Measurements from ENCODE around the gene IL1RAP.

The IL1RAP gene

DNA sequence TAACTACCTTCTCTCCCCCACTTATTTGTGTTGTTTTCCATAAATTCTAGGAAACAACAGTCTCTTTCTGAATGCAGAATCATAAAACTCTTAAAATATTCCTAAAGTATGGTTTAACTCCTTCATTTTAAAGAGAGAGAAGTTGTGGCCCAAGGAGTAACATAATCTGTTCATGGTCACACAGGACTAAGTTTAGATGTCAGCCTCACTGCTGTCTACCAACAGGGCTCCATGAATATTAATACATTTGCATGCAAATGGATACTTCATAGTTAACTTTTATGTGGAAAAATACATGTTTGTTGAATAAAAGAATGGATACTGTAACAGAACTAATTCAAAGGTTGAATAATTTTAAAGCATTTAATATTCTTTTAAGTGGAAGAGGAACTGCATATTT is 18.5 kb upstream of the IL1RAP start:
- Histone ChIP-seq H3K4me2 (ENCODE audit: low read length) (no peak overlapping the region), H3K27me3 (ENCODE audit: control insufficient read depth, insufficient read depth, low read length) (no peaks in the 10 kb centered on the region), H3K9me3 (replicated peaks; ENCODE audit: low read length) (no peaks in the 10 kb centered on the region), H3K4me3 (ENCODE audit: low read length) (no peak overlapping the region), H3K4me1 (ENCODE audit: control insufficient read depth, insufficient read depth, low read length) (peaks cover 27% of the 10 kb centered on the region), H3K36me3 (ENCODE audit: insufficient read depth, low read length) (no peaks in the 10 kb centered on the region), H3K9ac (ENCODE audit: low read depth, low read length) (no peak overlapping the region)

- H3K4me3 ChIP-seq (ENCODE audit: low read length) = no peak overlapping the region
- H3K27me3 ChIP-seq (ENCODE audit: control insufficient read depth, insufficient read depth, low read length) = no peaks in the 10 kb centered on the region
- H3K9ac ChIP-seq (ENCODE audit: low read depth, low read length) = no peak overlapping the region
- no peak overlapping the region for H3K4me2 ChIP-seq (ENCODE audit: low read length)
- H3K9me3 ChIP-seq (replicated peaks; ENCODE audit: low read length) = no peaks in the 10 kb centered on the region
- no peaks in the 10 kb centered on the region for H3K36me3 ChIP-seq (ENCODE audit: insufficient read depth, low read length)
- H3K4me1 ChIP-seq (ENCODE audit: control insufficient read depth, insufficient read depth, low read length) = peaks cover 27% of the 10 kb centered on the region
Observed at GRCh38 chr3:190495796-190496195, 18.1 kb upstream of the IL1RAP start.

GRCh38 chr3:190496859-190497258 is 17.0 kb upstream of the IL1RAP start:
- Histone ChIP-seq H3K27me3 (ENCODE audit: control insufficient read depth, insufficient read depth, low read length) (no peaks in the 10 kb centered on the region), H3K36me3 (ENCODE audit: insufficient read depth, low read length) (no peaks in the 10 kb centered on the region), H3K4me1 (ENCODE audit: control insufficient read depth, insufficient read depth, low read length) (peaks cover 27% of the 10 kb centered on the region), H3K9ac (ENCODE audit: low read depth, low read length) (no peak overlapping the region), H3K4me3 (ENCODE audit: low read length) (no peak overlapping the region), H3K4me2 (ENCODE audit: low read length) (no peak overlapping the region), H3K9me3 (replicated peaks; ENCODE audit: low read length) (no peaks in the 10 kb centered on the region)

DNA sequence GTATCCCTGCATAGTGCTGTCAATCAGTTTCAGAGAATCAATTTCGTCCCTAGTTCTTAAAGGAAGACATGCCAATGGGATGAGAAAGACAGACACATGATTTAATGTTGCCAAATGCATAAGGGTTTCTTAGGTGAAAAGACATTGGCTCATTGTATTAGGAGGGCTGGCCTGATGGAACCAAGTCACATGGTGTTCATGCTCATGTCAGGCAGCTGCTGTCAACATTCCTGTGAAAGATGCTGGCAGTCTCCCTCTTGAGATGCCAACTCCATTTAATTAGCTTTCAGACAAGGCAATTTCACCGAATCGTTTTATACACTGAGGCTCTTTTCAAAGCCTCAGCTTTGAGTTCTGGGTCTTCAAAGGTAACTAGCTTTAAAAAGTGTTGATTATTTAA is 16.1 kb upstream of the IL1RAP start:
- Histone ChIP-seq H3K9me3 (replicated peaks; ENCODE audit: low read length) (no peaks in the 10 kb centered on the region), H3K4me3 (ENCODE audit: low read length) (no peak overlapping the region), H3K4me1 (ENCODE audit: control insufficient read depth, insufficient read depth, low read length) (peaks cover 27% of the 10 kb centered on the region), H3K9ac (ENCODE audit: low read depth, low read length) (no peak overlapping the region), H3K27me3 (ENCODE audit: control insufficient read depth, insufficient read depth, low read length) (no peaks in the 10 kb centered on the region), H3K36me3 (ENCODE audit: insufficient read depth, low read length) (no peaks in the 10 kb centered on the region), H3K4me2 (ENCODE audit: low read length) (no peak overlapping the region)

GRCh38 chr3:190498293-190498692 is 15.6 kb upstream of the IL1RAP start:
- H3K9me3 ChIP-seq (replicated peaks; ENCODE audit: low read length) = no peaks in the 10 kb centered on the region
- no peak overlapping the region for H3K4me2 ChIP-seq (ENCODE audit: low read length)
- no peaks in the 10 kb centered on the region for H3K36me3 ChIP-seq (ENCODE audit: insufficient read depth, low read length)
- no peak overlapping the region for H3K4me3 ChIP-seq (ENCODE audit: low read length)
- no peak overlapping the region for H3K9ac ChIP-seq (ENCODE audit: low read depth, low read length)
- H3K4me1 ChIP-seq (ENCODE audit: control insufficient read depth, insufficient read depth, low read length) = peaks cover 27% of the 10 kb centered on the region
- no peaks in the 10 kb centered on the region for H3K27me3 ChIP-seq (ENCODE audit: control insufficient read depth, insufficient read depth, low read length)

DNA sequence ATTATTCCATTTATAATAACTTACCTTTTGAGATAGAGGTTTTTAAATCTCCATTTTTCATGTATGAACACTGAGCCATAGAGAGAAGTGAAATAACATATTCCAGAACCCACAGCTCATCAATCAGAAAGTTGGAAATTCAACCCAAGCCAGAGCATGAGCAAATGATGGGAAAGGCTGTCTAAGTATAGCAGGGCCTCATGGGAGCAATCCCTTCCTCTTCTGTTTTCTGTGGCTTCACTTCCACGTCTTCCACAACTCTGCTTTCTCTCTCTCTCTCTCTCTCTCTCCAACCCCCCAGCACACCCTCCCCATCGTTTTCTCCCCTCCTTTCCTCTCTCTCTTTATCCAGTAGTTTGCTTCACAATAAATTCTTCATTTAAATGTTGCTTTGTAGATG is 14.8 kb upstream of the IL1RAP start:
- Histone ChIP-seq H3K4me1 (ENCODE audit: control insufficient read depth, insufficient read depth, low read length) (peaks cover 27% of the 10 kb centered on the region), H3K4me2 (ENCODE audit: low read length) (no peak overlapping the region), H3K9ac (ENCODE audit: low read depth, low read length) (no peak overlapping the region), H3K27me3 (ENCODE audit: control insufficient read depth, insufficient read depth, low read length) (no peaks in the 10 kb centered on the region), H3K4me3 (ENCODE audit: low read length) (no peak overlapping the region), H3K9me3 (replicated peaks; ENCODE audit: low read length) (no peaks in the 10 kb centered on the region), H3K36me3 (ENCODE audit: insufficient read depth, low read length) (no peaks in the 10 kb centered on the region)

DNA sequence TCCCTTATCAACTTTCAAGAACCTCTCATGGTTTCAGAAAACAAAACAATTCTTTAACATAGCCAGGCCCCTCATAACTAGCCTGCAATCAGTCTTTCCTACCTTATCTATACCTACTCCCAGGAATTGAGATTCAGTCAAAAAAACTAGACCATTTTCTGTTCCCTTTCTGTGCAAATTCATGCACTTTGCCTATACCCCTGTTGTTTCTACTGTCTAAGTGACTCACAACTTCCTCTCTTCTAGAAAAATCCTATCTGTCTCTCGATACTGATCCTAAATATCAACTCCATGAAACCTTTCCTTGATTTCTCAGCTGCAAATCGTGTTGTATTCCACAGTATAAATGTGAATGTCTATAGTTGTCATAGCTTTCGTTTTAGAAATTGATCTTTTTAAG is 10.9 kb upstream of the IL1RAP start:
- Histone ChIP-seq H3K4me1 (ENCODE audit: control insufficient read depth, insufficient read depth, low read length) (peaks cover 1% of the 10 kb centered on the region), H3K9me3 (replicated peaks; ENCODE audit: low read length) (no peaks in the 10 kb centered on the region), H3K4me2 (ENCODE audit: low read length) (no peak overlapping the region), H3K27me3 (ENCODE audit: control insufficient read depth, insufficient read depth, low read length) (no peaks in the 10 kb centered on the region), H3K36me3 (ENCODE audit: insufficient read depth, low read length) (no peaks in the 10 kb centered on the region), H3K9ac (ENCODE audit: low read depth, low read length) (no peak overlapping the region), H3K4me3 (ENCODE audit: low read length) (no peak overlapping the region)

DNA sequence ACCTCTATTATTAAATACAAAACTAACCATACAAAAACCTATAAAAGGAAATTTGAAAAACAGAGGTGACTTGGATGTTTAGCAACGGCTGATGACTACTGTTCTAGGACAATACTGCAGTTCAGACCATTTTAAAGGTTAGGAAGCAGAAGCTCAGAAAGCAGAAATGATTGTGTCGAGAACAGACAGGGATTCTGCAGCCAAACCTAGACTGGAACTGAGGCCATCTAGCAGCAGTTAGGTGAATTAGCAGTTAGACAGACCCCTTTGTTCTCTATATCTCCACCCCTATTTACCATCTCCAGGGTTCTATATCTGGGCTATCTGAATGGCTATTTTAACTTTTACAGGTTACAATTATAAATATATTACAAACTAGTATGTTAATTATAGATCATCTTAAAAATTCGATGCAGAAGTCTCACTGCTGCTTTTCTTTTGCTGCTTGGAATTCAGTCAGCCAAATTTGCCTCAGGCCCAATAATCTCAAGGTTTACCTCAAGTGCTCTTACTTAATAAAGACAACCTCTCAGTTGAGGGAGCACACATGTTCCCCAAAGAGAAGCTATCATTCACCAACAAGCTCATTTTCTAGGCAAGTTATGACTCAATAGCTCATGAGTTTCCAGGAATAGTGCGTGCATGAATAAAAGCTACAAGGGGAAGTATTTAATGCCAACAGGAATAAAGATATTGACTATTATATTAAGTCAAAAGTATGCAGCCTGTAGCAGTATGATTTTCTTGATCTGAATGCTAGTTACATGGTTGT is 9.3 kb upstream of the IL1RAP start:
- no peak overlapping the region for H3K4me2 ChIP-seq (ENCODE audit: low read length)
- no peaks in the 10 kb centered on the region for H3K9me3 ChIP-seq (replicated peaks; ENCODE audit: low read length)
- no peaks in the 10 kb centered on the region for H3K27me3 ChIP-seq (ENCODE audit: control insufficient read depth, insufficient read depth, low read length)
- H3K9ac ChIP-seq (ENCODE audit: low read depth, low read length) = no peak overlapping the region
- no peak overlapping the region for H3K4me3 ChIP-seq (ENCODE audit: low read length)
- no peaks in the 10 kb centered on the region for H3K4me1 ChIP-seq (ENCODE audit: control insufficient read depth, insufficient read depth, low read length)
- no peaks in the 10 kb centered on the region for H3K36me3 ChIP-seq (ENCODE audit: insufficient read depth, low read length)

- Histone ChIP-seq H3K4me1 (ENCODE audit: control insufficient read depth, insufficient read depth, low read length) (no peaks in the 10 kb centered on the region), H3K4me2 (ENCODE audit: low read length) (no peak overlapping the region), H3K4me3 (ENCODE audit: low read length) (no peak overlapping the region), H3K9ac (ENCODE audit: low read depth, low read length) (no peak overlapping the region), H3K36me3 (ENCODE audit: insufficient read depth, low read length) (no peaks in the 10 kb centered on the region), H3K27me3 (ENCODE audit: control insufficient read depth, insufficient read depth, low read length) (no peaks in the 10 kb centered on the region), H3K9me3 (replicated peaks; ENCODE audit: low read length) (no peaks in the 10 kb centered on the region)
Observed at GRCh38 chr3:190505381-190506003, 8.4 kb upstream of the IL1RAP start.

GRCh38 chr3:190506271-190506670 is 7.6 kb upstream of the IL1RAP start:
- Histone ChIP-seq H3K4me1 (ENCODE audit: control insufficient read depth, insufficient read depth, low read length) (no peaks in the 10 kb centered on the region), H3K4me3 (ENCODE audit: low read length) (no peak overlapping the region), H3K4me2 (ENCODE audit: low read length) (no peak overlapping the region), H3K27me3 (ENCODE audit: control insufficient read depth, insufficient read depth, low read length) (no peaks in the 10 kb centered on the region), H3K9me3 (replicated peaks; ENCODE audit: low read length) (no peaks in the 10 kb centered on the region), H3K9ac (ENCODE audit: low read depth, low read length) (no peak overlapping the region), H3K36me3 (ENCODE audit: insufficient read depth, low read length) (no peaks in the 10 kb centered on the region)

DNA sequence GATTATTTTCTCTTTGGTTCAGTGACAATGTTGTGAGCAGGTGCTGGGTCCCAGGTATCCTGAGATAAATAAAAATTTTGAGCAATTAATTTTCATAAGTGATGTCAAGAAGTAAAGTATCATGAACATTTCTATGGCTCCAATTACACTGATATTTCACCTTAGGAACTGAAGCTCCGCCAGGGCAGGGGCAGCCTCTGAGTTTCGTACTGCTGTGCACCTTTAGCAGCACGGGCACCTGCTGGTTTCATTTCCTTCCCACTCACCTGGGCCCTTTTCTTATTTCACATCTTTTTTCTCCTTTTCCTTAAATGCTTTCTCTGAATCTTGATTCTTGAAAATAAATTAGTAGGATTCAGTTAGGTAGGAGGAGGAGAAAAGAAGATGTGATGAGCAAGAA is 1.2 kb upstream of the IL1RAP start:
- Histone ChIP-seq H3K4me1 (ENCODE audit: control insufficient read depth, insufficient read depth, low read length) (peaks cover 31% of the 10 kb centered on the region), H3K4me3 (ENCODE audit: low read length) (no peak overlapping the region), H3K27me3 (ENCODE audit: control insufficient read depth, insufficient read depth, low read length) (no peaks in the 10 kb centered on the region), H3K9ac (ENCODE audit: low read depth, low read length) (no peak overlapping the region), H3K9me3 (replicated peaks; ENCODE audit: low read length) (no peaks in the 10 kb centered on the region), H3K4me2 (ENCODE audit: low read length) (no peak overlapping the region), H3K36me3 (ENCODE audit: insufficient read depth, low read length) (no peaks in the 10 kb centered on the region)
